Heart left ventricle (tissue), 13 donors: Measurements from ENCODE around the gene MCAM.

ENCODE experiments used
- CTCF ChIP-seq, 12 donors: fragments of 200-600 bp; sonication (generic) in 4 of 12; IDR thresholded peaks; one replicate each; pipeline versions ENCODE4 v1.5.0 to v1.8.0; 2018 to 2022; ENCODE audit warnings: antibody characterized with exemption in 12 of 12, mild to moderate bottlenecking in 5 of 12
- POLR2A ChIP-seq, 2 donors: fragments of 450-650 bp; IDR thresholded peaks; one replicate each; pipeline ENCODE4 v1.6.1; 2017; ENCODE audit warnings: antibody characterized with exemption in 2 of 2, mild to moderate bottlenecking in 2 of 2, moderate library complexity in 2 of 2
- donor health status: ischemic (EF 13 %, LVEDD 7.1; RV severe dilation, severe dysfunction).
- donor health status: DM: no; HTN: yes; CAD: no.
- donor health status: DM: no; HTN: no; CAD: no.
- donor health status: ischemic (EF 25% LVEDD 6.9; RV normal size, moderate dysfunction).
- donor health status: ischemic (EF 25% LVEDD 5.7; RV mildly dilated, moderate dysfunction).
- donor health status: ischemic (EF 35%, LVEDD 5.7; RV mildly dilated, moderate dysfunction).
- donor health status: nonischemic (EF 11% LVEDD 7.7; RV severe dilation, severe dysfunction).
- donor health status: DM: yes; HTN: yes; CAD: no.
- donor health status: PGD.
- donor health status: ischemic (EF 29% LVEDD 5.4; RV normal size, mild dysfunction).
- donor health status: nonischemic (EF 23%, LVEDD 6.1; RV moderate dilation, normal function).

DNA sequence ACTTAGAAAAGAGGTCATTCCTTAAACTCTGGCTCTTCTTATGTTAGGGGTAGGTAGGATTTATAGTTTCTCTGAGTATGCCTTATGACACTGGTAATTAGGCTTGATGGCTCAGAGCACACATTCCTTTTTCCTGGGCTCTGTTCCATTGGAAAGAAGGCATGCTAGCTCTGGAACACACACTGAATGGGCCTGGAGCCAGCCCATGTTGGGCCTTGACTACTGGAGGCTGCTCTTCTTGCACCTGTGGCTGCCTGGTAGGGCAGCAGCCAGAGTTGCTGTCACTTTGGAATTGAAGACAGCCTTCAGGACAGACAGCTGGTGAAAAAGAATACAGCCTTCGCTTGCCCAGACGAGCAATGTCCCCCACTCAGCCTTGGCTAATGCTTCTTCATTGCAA, 18.2 kb downstream of the MCAM start:
- TF ChIP-seq CTCF (IDR thresholded peaks at IDR 0.05) (no peak), POLR2A (IDR thresholded peaks at IDR 0.05) (no peak)
